Caco-2 (cell line): ENCODE data around the gene CDH7. TPM values are rescaled to one million over a fixed set of nuclear protein-coding genes. Genes with fewer than 3 reads are reported as not detected.

Source experiments
- BruUV-seq: library from RNA; stranded (reverse); fragments of 400-500 nt; replicated peaks from 2 replicates; lab custom pipeline; 2021; lab: Mats Ljungman, UMichigan
- CTCF ChIA-PET: fragments of 300-600 bp; sonication (Branson Sonifier 250); formaldehyde crosslinking; loops from one replicate; lab custom pipeline; 2022; ENCODE audit warnings: antibody characterized with exemption; lab: Charles Lee
- POLR2A ChIA-PET: fragments of 300-600 bp; sonication (Branson Sonifier 250); formaldehyde crosslinking; loops from one replicate; lab custom pipeline; 2022; ENCODE audit warnings: antibody characterized with exemption; lab: Charles Lee
- DNase-seq, 2 experiments: peaks; one replicate each; pipeline versions ENCODE4 v3.0.0 to v3.0.0-alpha.2; 2020 to 2022
- H3K27me3 ChIP-seq: replicated peaks from 2 replicates; pipeline ENCODE4 v1.6.0; 2011; ENCODE audit warnings: low read length; ENCODE audit not compliant: control insufficient read depth, insufficient read depth
- H3K36me3 ChIP-seq: 2 replicates; pipeline ENCODE4 v1.5.1; 2011; ENCODE audit warnings: low read length; ENCODE audit not compliant: control insufficient read depth, insufficient read depth
- H3K4me1 ChIP-seq: fragments of 250-450 bp; sonication (Bioruptor Pico); 2 replicates; pipeline ENCODE4 v1.5.1; 2020; ENCODE audit warnings: mild to moderate bottlenecking
- H3K4me3 ChIP-seq: 2 replicates; pipeline ENCODE4 v1.5.1; 2011; ENCODE audit warnings: low read depth, mild to moderate bottlenecking, control low read depth, low read length
- H3K9me3 ChIP-seq: fragments of 250-450 bp; sonication (Bioruptor Pico); 2 replicates; pipeline ENCODE4 v1.5.1; 2020; ENCODE audit warnings: mild to moderate bottlenecking, moderate library complexity
- H3K27ac Mint-ChIP-seq: one replicate; pipeline ENCODE4 v1.8.0; 2022; ENCODE audit warnings: mixed read lengths; ENCODE audit not compliant: unreplicated experiment
- H3K27me3 Mint-ChIP-seq: one replicate; pipeline ENCODE4 v1.8.0; 2022; ENCODE audit warnings: mixed read lengths; ENCODE audit not compliant: insufficient read depth, unreplicated experiment
- H3K36me3 Mint-ChIP-seq: one replicate; pipeline ENCODE4 v1.8.0; 2022; ENCODE audit warnings: mild to moderate bottlenecking, mixed read lengths; ENCODE audit not compliant: insufficient read depth, unreplicated experiment
- H3K4me1 Mint-ChIP-seq: one replicate; pipeline ENCODE4 v1.8.0; 2022; ENCODE audit warnings: low read depth, mixed read lengths; ENCODE audit not compliant: unreplicated experiment
- H3K4me3 Mint-ChIP-seq: one replicate; pipeline ENCODE4 v1.8.0; 2022; ENCODE audit warnings: mild to moderate bottlenecking, moderate library complexity, mixed read lengths; ENCODE audit not compliant: unreplicated experiment
- H3K9me3 Mint-ChIP-seq: one replicate; pipeline ENCODE4 v1.8.0; 2022; ENCODE audit warnings: mixed read lengths; ENCODE audit not compliant: unreplicated experiment
- intact Hi-C: fragments of 100-400 bp; cut with micrococcal nuclease; formaldehyde crosslinking; loops from one replicate; pipeline ENCODE4 v1.10.0; 2022; ENCODE audit not compliant: unreplicated experiment
- total RNA-seq: library from RNA; stranded (reverse); gene quantifications from 2 replicates; pipeline ENCODE4 v1.2.3, GENCODE V29; 2022
- TF ChIP-seq, protein P1 (sequence below), 2 experiments: fragments of 200-600 bp in 1 of 2; IDR thresholded peaks; 1 replicate in 1 of 2; 2 replicates in 1 of 2; pipeline versions ENCODE4 v1.5.1 to v1.8.0; 2011 to 2022; ENCODE audit warnings: antibody characterized with exemption in 1 of 2, control low read depth in 1 of 2, inconsistent platforms in 1 of 2, low read depth in 1 of 2, low read length in 1 of 2, mild to moderate bottlenecking in 1 of 2, moderate library complexity in 1 of 2; ENCODE audit not compliant: insufficient read depth in 1 of 2, severe bottlenecking in 1 of 2, unreplicated experiment in 1 of 2

CDH7 gene
- total RNA-seq, 1 experiment from 2014 or later = 0.16 TPM

DNA sequence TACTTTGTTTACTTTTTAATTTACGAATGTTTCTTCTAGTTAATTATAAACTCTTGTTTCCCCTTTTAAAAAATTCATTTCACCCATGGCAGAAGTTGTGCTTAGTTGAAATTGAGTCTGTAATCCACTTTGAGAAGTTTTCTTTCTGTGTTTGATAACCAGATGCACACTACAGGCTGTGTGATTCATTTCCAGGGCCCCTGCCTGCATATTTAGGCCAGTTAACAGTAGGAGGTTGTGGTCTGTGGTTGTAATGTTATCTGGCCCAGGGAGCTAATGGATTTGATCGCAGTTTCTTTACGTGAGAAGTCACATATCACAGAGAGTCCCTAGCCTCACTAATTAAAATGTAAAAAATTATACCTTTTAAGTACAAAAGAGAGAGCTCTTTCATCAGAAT lies 3.3 kb downstream of the CDH7 start:
- no peaks in the 10 kb centered on the region for H3K4me1 ChIP-seq
- CTCF ChIA-PET = interaction anchor here (1.2 kb wide), 1 partner anchor 29 kb away, joined by 5 read pairs; no protein-coding TSS in a partner anchor

DNA sequence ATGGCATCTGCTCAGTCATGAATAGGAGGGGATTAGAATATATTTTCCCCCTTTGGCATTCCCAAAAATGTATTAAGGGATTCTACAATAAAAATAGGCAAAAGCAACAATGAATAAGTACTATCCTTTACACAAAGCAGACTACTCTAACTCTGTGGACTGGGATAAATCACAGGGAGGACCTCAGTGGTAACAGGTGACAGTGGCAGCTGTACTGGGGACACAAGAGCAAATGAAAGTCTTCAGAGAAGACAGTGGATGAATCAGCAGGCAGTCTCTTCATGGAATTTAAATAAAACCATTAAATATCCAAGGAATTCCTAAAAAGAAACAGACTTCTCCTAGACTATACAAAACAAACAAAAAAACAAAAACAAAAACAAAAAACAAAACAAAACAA lies 4.8 kb downstream of the CDH7 start:
- Histone ChIP-seq H3K4me3 (no peak overlapping the region), H3K27me3 (no peaks in the 10 kb centered on the region), H3K4me1 (no peaks in the 10 kb centered on the region), H3K9me3 (no peaks in the 10 kb centered on the region), H3K36me3 (no peaks in the 10 kb centered on the region)
- no peaks in the 10 kb centered on the region for H3K4me1 Mint-ChIP-seq
- H3K36me3 Mint-ChIP-seq = no peaks in the 10 kb centered on the region
- no TSS peak for BruUV-seq
- DNase-seq = no peak
- ChIA-PET POLR2A (no interaction called here), CTCF (no interaction called here)
- no peak overlapping the region for H3K27ac Mint-ChIP-seq
- no peaks in the 10 kb centered on the region for H3K27me3 Mint-ChIP-seq
- TF ChIP-seq, protein P1, sequence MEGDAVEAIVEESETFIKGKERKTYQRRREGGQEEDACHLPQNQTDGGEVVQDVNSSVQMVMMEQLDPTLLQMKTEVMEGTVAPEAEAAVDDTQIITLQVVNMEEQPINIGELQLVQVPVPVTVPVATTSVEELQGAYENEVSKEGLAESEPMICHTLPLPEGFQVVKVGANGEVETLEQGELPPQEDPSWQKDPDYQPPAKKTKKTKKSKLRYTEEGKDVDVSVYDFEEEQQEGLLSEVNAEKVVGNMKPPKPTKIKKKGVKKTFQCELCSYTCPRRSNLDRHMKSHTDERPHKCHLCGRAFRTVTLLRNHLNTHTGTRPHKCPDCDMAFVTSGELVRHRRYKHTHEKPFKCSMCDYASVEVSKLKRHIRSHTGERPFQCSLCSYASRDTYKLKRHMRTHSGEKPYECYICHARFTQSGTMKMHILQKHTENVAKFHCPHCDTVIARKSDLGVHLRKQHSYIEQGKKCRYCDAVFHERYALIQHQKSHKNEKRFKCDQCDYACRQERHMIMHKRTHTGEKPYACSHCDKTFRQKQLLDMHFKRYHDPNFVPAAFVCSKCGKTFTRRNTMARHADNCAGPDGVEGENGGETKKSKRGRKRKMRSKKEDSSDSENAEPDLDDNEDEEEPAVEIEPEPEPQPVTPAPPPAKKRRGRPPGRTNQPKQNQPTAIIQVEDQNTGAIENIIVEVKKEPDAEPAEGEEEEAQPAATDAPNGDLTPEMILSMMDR (IDR thresholded peaks at IDR 0.05; ENCODE audit: insufficient read depth in 1 of 2, low read depth in 1 of 2, low read length in 1 of 2, severe bottlenecking in 1 of 2, unreplicated experiment in 1 of 2) = no peak
- intact Hi-C loops = no loop called here
- no peaks in the 10 kb centered on the region for H3K9me3 Mint-ChIP-seq
- no peak overlapping the region for H3K4me3 Mint-ChIP-seq

More for the DNA sequence above, 3.3 kb downstream of the CDH7 start:
- Histone ChIP-seq H3K36me3 (no peaks in the 10 kb centered on the region), H3K9me3 (no peaks in the 10 kb centered on the region), H3K27me3 (no peaks in the 10 kb centered on the region), H3K4me3 (no peak overlapping the region)
- Mint-ChIP-seq H3K4me1 (no peaks in the 10 kb centered on the region), H3K36me3 (no peaks in the 10 kb centered on the region), H3K27ac (no peak overlapping the region), H3K27me3 (no peaks in the 10 kb centered on the region), H3K4me3 (no peak overlapping the region), H3K9me3 (no peaks in the 10 kb centered on the region)
- no peak for DNase-seq
- POLR2A ChIA-PET = no interaction called here
- TF ChIP-seq, protein P1 (IDR thresholded peaks at IDR 0.05; ENCODE audit: insufficient read depth in 1 of 2, low read depth in 1 of 2, low read length in 1 of 2, severe bottlenecking in 1 of 2, unreplicated experiment in 1 of 2) = no peak
- BruUV-seq = no TSS peak
- intact Hi-C loops = no loop called here

DNA sequence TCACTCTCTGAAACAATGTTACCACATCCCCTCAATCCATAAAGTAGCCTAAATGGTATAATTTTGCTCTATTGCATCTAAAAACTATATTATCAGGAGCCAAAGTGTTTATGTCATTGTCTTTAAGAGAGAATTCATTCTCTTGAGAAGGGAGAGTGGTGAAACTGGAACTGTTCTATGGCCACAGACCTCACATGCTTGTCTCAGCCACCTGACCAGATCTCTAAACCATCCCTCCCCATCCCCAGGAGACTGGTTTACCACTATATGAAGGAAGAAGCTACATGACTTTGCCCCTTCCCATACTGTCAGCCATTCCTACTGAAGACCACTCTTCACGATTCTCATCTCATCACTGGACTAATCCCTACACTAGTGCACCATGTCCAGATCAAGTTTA lies 9.6 kb downstream of the CDH7 start:
- TF ChIP-seq, protein P1 (IDR thresholded peaks at IDR 0.05; ENCODE audit: insufficient read depth in 1 of 2, low read depth in 1 of 2, low read length in 1 of 2, severe bottlenecking in 1 of 2, unreplicated experiment in 1 of 2) = no peak
- Histone ChIP-seq H3K36me3 (no peaks in the 10 kb centered on the region), H3K4me1 (no peaks in the 10 kb centered on the region), H3K4me3 (no peak overlapping the region), H3K9me3 (no peaks in the 10 kb centered on the region), H3K27me3 (no peaks in the 10 kb centered on the region)
- Mint-ChIP-seq H3K27me3 (no peaks in the 10 kb centered on the region), H3K27ac (no peak overlapping the region), H3K9me3 (no peaks in the 10 kb centered on the region), H3K4me3 (no peak overlapping the region), H3K36me3 (no peaks in the 10 kb centered on the region), H3K4me1 (no peaks in the 10 kb centered on the region)
- no TSS peak for BruUV-seq
- CTCF ChIA-PET = no interaction called here
- intact Hi-C loops = no loop called here
- POLR2A ChIA-PET = no interaction called here
- no peak for DNase-seq
